NCI-H345 (cell line): ENCODE data around the gene ZNF619.
"Not testable (repeated sequence)": the region's sequence is repeated elsewhere in the genome, so short reads cannot be mapped to it uniquely, and the experiment has no call there.

Source experiments
- DNase-seq: peaks from one replicate; lab custom pipeline; 2025; lab: John Stamatoyannopoulos, UW

ZNF619 gene

DNA sequence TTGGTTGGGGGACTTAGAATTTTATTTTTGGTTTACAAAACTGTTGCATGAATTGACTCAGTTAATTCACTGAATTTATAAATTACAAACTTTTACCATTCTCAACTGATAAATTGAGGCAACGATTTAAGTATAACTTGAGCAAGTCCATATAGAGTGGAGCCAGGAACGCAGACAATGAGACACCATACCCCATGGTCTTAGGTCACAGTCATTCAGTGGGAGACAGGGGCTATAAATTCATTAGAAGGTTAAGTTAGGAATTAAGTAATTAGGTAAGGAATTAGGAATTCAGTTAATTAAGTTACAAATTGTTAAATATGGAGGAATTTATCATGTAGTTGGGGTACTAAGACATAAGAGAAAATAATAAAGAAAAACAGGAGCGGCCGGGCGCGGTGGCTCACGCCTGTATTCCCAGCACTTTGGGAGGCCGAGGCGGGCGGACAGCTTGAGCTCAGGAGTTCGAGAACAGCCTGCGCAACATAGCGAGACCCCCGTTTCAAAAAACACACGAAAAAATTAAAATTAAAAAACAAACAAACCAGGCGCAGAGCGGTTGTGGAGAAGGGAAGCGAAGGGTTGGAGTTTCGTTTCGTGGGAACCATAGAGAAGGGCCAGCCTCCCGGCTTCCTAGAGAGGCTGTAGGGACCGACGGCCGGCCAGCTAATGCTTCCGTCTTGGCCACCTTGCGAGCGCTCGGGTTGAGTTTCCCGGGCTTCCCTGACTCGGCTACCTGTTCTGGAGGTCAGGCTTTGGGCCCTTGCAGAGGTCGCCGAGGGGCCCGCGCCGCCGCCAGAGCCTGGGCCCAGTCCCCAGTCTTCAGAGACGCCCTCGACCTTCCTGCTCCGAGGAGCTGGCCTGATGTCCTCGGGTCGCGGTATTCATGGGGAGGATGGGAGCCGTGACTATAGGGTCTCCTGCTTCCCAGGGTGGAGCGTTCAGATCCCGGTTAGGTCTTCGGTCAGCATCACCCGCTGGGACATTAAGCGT lies at the start of gene ZNF619:
TSS of gene ZNF619 (plus strand) at position 645 of the 993 bp plus-strand sequence. CDS start 858 bp downstream, outside the sequence.
- peak; percentile 43 for DNase-seq

DNA sequence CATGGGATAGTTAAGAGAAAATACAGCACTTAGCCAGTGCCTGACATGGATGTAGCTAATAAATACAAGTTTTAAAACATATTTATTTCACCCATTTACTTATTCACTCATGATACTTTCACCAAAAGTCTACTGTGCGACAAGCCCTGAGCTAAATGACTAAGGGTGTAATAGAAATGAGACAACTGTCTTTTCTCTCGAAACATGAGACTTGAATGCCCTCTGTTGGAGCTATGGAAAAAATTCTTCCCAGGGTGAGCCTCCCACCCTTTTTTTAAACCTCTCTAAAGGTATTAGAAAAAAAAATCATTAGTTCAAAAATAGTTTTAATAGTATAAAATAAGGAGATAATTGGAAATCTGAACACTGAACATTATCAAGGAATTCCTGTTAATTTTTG lies 44.1 kb upstream of the ZNF619 start:
- DNase-seq, result no peak

DNA sequence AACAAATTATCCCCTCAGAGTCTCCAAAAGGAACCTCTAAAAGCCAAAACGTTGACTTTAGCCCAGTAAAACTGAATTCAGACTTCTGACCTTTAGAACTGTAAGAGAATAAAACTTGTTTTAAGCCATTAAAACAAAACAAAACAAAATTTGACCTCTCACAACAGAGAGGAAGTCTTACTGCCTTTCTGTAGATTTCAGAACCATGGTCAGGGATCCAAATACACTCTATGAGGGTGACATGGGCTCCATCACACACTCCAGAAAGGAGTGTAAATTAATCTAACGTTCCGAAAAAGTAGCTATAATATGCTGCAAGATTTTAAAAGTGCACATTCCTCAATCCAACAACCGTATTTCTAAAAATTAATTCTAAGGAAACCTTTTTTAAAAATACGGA lies 39.0 kb upstream of the ZNF619 start:
- no peak for DNase-seq

DNA sequence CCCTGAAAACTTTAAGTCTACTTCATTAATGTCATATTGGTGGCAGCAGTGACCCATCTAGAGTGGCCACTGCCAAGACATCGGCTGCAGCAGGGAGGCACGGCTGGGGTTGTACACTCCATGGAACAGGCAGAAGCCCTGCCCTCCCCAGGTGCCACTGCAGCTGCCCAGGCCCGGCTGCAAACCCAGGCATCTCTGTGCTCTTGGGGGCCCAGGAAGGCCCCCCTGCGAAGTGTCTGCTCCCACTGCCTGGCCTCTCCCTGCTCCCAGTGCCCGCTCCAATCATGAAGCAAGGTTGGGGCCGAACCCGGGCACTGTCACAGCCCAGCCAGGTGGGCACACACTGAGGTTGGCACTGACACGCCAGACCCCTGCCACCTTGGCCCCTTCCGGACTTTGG lies 31.9 kb upstream of the ZNF619 start:
- no peak for DNase-seq

DNA sequence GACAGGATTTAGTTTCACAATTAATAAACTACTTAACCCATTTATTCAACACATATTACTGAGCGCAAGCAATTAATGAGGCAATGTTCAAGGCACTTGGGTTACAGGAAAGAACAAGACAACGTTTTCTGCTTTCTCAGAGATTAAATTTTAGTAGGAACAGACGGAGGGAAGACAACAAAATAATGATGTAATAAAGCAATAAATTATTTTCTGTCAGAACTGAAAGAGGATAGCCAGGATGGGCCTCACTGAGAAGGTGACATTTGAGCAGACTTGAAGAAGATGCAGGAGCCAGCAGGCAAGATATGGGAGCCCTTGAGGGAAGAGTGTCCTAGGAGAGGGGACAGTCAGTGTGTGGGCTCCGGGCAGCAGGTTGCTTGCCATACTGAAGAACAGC lies 31.0 kb upstream of the ZNF619 start:
- DNase-seq, result no peak

DNA sequence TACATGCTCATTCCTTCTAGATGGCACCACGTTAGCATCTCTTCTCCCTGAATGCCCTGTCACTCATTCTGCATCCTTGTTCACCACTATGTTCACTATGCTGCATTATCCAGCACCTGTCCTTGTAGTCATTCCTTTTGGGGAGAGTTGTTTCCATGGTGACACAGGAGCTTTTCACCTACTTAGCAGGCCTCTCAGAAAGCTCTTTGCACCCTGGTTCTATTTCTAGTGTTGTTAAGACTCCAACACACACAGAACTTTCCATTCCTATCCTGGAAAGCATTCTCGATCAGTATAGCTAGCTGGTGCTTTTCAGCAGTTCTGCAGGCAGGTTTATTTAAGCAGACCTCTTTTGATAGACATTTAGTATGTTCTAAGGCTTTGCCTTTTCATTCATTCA lies 26.5 kb upstream of the ZNF619 start:
- DNase-seq, result no peak

DNA sequence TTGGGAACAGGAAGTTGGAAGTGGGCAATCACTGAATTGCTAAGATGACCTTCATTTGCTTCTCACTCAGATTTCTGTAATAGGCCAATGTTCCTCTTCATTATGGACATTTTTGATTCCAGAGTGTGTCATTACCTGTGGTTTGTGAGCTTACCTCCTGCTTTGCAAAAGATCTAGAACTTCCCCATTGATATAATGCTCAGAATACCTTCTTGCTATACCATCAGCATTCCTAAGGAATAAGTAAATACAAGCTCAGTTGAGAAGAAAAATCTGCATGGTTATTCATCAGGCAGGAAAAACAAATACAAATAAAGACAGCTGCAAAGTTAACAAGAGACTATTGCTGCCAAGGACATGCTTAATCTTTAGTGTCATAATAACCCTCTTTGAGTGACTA lies 25.4 kb upstream of the ZNF619 start:
- no peak for DNase-seq

DNA sequence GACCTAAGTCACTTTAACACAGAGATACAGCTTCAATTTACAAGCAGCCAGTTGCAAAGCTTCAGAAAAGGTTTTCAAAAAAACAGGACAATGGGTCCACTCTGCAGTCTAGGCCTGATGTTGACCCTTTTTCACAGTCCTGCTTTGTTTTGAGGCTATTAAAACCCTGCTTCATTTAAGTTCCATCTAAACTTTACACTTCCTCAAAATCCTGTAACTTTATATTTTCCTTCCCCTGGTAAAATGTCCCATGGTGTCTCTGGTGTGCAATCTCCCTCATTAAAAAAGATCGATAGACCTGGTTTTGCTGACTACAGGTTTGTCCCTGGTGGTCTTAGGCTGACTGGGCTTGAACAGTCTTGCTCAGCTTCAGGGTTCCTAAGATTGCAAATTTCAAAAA lies 24.9 kb upstream of the ZNF619 start:
- no peak for DNase-seq

DNA sequence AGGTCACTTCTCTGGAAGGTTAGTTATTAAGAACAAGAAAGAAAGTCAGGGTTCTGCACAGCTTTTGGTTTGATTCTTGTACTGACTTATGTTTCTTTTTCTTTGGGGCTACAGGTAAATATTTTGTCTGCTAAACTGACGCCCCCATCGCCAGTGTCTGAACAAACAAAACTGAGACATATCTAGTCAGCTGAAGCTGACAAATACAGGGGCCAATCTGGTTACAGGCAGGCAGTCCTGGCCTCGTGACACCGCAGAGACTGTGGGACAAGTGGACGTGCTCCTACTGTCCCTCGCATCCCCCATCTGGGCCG lies 24.4 kb upstream of the ZNF619 start:
- no peak for DNase-seq

DNA sequence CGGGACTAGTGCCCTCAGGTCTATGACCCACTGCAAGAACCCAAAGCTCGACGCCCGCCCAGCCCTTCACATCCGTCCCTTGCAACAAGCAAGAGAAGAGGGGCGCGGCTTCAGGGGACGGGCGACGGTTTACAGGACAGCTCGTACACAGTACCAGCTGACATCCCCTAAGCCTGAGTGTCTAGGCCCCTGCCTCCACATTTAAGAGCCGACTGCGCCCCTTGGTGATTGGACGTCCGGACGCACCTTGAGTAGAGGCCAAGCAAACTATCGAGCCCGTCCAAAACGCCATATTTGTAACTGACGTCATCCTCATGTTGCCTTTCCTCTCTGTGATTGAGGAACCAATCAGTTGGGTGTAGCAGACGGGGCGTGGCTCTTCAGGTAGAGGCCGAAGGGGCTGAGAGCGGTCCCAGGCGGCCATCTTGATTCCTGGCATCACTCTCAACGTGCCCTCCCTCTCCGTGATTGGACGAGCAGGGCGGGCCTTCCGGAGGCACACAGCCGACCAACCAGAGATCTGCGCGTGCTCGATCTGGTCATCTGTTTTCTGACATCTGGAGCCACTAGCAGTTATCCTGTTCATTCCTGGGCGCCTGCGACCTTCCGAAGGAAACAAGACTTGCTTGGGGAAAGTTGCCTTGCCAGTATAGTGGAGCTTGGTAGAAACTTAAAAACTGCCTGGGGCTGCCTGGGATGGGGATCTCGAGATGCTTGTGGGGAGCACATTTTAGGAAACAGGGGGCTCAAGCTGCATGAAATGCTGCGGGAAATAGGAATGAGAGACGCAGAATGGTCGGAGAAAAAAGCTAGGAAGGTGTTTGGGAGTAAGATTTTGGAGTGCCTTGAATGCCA lies 23.8 kb upstream of the ZNF619 start:
- peak; percentile 97 for DNase-seq

DNA sequence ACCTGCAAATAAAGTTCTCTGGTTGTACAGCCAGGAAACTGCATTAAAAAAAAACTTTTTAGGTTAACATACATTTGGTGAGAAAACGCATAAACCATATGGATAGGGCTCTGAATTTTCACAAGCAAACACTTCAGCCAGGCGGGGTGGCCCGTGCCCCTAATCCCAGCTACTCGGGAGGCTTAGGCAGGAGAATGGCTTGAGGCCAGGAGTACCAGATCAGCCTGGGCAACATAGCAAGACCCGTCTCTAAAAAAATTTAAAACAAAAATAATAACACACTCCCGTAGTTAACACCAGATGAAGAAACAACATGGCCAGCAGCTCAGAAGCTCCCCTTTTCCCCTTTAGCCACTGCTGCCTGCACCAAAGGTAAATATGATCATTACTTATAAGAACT lies 23.0 kb upstream of the ZNF619 start:
- DNase-seq, result no peak

DNA sequence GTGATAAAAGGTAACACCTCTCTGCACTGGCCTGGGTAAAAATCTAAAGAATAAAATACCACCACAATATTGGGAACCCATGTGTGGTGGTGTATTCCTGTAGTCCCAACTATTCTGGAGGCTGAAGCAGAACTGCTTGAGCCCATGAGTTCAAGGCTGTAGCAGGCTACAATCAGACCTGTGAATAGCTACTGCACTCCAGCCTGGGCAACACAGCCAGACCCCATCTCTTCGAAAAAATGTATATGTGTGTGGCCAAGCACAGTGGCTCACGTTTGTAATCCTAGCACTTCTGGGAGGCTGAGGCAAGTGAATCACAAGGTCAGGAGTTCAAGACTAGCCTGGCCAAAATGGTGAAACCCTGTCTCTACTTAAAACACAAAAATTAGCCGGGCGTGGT lies 21.6 kb upstream of the ZNF619 start:
- no peak for DNase-seq

DNA sequence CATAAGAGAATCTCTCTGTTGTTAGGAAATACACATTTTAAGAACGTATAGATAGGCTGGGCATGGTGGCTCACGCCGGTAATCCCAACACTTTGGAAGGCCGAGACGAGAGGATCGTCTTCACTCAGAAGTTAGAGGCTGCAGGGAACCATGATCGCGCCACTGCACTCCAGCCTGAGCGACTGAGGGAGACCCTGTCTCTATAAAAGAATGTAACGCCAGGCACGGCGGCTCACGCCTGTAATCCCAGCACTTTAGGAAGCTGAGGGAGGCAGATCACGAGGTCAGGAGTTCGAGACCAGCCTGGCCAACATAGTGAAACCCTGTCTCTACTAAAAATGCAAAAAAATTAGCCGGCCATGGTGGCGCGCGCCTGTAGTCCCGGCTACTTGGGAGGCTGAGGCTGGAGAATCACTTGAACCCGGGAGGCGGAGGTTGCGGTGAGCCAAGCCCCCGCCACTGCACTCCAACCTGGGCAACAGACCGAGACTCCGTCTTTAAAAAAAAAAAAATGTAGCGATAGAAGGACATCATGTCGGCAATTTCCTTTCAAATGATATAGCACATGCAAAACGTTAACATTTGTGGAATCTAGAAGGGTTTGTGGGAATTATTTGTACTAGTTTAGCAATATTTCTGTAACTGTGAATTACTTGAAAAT lies 20.5 kb upstream of the ZNF619 start:
- DNase-seq, result no peak

DNA sequence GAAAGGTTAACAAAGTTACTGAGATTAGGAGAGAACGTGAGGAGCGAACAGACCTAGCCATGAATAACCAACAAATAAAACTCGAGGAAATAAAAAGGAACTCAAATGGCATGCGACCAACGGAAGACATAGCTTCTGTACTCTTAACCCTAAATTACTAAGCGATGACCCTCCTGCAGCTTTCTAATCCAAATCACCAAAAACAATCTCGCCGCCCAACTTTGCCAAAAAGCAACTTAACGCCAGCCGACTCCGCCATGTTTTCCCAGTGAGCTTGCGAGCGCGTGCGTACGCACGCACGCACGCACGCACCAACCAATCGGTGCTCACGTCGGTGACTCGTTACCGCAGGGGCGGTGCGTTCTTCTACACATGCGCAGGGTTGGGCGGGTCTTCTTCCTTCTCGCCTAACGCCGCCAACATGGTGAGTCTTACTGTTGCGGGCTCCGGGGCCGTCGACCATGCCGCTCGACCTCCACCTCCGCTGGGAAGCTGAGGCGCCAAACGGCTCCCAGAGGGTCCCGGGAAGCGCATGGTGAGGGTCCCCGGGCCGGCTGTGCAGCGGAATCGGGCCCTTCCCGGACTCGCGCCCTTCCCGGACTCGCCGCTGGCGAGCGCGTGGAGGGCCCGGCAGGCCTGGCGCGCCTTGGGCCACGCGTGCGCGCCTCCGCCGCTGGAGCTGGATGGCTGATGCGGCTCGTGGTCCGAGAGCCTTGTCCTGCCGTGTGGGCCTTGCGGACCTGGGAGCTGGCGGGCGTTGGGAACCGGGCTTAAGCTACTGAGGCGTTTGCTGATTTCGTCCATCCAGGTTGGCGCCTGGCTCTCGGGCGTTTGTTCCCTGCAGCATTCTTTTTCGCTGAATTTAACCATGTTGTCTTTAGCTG lies 19.7 kb upstream of the ZNF619 start, which contains the start of gene RPL14:
TSS of gene RPL14 (plus strand) at position 400 of the 884 bp plus-strand sequence. CDS start at position 533, 133 bp downstream.
- peak; percentile 90 for DNase-seq

DNA sequence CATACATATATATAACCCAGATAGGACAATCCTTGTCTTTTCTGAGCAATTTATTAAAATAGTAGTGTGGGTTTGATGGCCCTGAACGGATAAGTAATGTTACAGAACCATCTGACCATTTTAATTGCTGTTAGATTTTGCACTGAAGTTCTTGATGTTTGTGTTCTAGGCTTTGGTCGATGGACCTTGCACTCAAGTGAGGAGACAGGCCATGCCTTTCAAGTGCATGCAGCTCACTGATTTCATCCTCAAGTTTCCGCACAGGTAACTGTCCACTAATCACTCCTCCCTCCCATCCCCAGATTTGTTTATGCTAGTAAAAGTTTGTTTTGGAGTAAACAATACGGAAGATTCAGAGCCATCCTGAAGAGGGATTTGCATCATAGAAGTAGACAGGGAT lies 18.4 kb upstream of the ZNF619 start:
- DNase-seq, result no peak

DNA sequence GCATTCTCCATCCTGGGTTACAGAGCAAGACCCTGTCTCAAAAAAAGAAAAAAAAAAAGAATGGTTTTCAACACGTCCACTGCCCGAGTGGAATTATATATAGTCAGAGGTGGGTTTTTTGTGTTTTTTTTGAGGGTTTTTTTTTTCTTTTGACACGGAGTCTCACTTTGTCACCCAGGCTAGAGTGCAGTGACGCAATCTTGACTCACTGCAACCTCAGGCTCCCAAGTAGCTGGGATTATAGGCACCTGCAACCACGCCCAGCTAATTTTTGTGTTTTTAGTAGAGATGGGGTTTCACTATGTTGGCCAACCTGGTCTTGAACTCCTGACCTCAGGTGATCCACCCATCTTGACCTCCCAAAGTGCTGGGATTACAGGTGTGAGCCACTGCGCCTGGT lies 16.4 kb upstream of the ZNF619 start:
- DNase-seq, result not testable (repeated sequence)

DNA sequence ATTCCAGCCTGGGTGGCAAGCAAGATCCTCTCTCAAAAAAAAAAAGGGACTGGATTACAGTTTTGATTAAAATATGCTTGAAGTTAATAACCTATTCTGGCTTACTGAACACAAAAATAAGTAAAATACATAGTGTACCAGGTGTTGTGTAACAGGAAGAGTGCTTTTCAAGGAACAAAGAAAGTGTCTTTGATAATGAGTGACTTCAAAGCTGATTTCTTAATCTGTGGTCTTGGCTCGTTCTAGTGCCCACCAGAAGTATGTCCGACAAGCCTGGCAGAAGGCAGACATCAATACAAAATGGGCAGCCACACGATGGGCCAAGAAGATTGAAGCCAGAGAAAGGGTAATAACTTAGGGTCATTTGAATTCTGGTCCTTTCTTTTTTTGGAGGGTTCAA lies 15.8 kb upstream of the ZNF619 start:
- DNase-seq, result no peak

DNA sequence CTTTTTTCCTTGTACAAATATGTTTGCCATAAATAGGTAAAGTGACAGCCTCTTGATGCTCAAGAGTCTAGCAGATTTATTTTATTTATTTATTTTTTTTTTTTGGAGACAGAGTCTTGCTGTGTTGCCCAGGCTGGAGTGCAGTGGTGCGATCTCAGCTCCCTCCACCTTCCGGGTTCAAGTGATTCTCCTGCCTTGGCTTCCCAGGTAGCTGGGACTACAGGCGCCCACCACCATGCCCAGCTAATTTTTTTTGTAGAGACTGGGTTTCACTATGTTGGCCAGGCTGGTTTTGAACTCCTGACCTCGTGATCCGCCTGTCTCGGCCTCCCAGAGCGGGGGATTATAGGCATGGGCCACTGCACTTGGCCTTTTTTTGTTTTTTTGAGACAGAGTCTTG lies 14.1 kb upstream of the ZNF619 start:
- not testable (repeated sequence) for DNase-seq

DNA sequence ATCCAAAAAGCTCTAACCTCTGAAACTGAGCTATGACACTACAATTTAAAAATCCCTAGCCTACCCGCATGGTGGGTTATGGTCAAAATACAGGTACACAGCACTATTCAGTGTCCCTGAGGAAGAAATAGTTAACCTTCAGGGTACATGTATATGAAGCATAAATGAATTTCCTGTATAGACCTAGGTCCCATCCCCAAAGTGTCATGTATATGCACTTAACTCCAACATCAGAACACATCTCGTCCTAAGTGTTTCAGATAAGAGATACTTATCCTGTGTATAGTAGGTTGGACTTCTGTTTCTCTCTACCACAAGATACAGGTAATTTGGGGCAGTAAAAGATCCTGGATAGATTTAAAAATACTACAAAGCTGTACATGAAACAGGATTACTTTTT lies 13.3 kb upstream of the ZNF619 start:
- no peak for DNase-seq

DNA sequence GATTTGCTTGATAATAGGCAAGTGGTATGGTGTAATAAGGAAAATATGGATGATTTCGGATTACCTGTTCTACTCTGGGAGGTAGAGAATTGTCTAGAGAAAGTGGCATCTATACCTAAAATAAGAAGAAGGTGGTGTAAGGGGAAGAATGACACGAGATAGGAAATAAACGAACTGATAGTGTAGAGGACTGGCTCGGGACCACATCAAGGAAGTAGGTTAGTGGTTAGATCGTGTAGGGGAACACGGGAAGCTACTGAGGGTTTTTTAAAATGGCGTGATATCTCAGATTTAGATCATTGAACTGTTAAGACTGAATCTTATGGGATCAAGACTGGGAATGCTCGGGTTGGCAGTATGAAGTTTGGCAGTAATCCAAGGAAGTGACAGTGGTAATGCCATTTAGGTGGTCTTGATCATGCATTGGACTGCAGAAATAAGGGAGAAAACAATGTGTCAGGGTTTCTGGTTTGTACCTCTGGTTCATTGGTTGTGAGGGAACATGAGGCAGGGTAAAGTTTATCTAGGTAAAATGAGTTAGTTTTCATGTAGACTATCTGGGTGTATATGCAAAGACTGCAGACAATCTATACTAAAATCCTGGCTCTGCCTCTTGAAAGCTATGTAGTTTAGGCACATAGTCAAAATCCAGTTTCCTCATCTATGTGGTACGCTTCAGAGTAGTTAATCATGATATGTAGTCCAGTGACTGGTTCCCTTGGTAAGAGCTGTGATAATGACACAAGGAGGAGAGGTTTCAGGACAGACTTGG lies 12.4 kb upstream of the ZNF619 start:
- DNase-seq, result no peak

DNA sequence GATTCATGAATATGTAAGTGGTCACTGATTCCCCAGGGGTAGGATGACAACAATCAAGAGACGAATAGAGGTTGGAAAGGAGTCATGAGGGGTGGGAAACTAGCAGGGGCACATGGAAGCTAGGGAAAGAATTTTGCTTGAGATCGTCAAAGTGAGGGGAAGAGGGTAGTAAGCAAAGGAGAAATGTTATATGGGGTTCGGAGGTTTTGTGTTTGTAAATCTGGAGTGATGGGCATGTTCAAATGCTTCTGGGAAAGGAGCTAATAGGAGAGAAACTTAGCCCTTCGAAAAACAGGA lies 11.9 kb upstream of the ZNF619 start:
- no peak for DNase-seq
